NCI-H460 (cell line): Measurements from ENCODE around the gene LRRC23. TPM values are rescaled to one million over a fixed set of nuclear protein-coding genes. Genes with fewer than 3 reads are reported as not detected.
A peak's percentile ranks its signal among the peaks of the same experiment; 100 is the strongest.

Source experiments
- DNase-seq: peaks from one replicate; pipeline ENCODE4 v3.0.0-alpha.2; 2016; ENCODE audit warnings: low read depth; ENCODE audit errors: extremely low read depth
- total RNA-seq: library from RNA; depleted of rRNA; stranded (reverse); fragments of >200 nt; shearing (Covaris generic); gene quantifications from 2 replicates; pipeline ENCODE4 v1.2.3, GENCODE V29; 2014

Gene LRRC23
- total RNA-seq, 1 experiment from 2014 or later, result 12.7 TPM

GRCh38 chr12:6941782-6942181, 37.2 kb downstream of the LRRC23 start:
- no peak for DNase-seq

GRCh38 chr12:6942331-6942665, 37.7 kb downstream of the LRRC23 start:
- DNase-seq, result no peak

DNA sequence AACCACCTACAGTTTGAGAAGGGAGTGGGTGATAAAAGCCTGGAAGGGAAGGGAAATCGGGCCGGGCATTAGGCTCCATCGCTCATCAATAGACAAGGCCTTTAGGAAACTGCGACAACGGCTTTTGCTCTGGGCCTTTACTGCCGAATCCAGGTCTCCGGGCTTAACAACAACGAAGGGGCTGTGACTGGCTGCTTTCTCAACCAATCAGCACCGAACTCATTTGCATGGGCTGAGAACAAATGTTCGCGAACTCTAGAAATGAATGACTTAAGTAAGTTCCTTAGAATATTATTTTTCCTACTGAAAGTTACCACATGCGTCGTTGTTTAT, 38.7 kb downstream of the LRRC23 start:
- DNase-seq, result peak; percentile 85

DNA sequence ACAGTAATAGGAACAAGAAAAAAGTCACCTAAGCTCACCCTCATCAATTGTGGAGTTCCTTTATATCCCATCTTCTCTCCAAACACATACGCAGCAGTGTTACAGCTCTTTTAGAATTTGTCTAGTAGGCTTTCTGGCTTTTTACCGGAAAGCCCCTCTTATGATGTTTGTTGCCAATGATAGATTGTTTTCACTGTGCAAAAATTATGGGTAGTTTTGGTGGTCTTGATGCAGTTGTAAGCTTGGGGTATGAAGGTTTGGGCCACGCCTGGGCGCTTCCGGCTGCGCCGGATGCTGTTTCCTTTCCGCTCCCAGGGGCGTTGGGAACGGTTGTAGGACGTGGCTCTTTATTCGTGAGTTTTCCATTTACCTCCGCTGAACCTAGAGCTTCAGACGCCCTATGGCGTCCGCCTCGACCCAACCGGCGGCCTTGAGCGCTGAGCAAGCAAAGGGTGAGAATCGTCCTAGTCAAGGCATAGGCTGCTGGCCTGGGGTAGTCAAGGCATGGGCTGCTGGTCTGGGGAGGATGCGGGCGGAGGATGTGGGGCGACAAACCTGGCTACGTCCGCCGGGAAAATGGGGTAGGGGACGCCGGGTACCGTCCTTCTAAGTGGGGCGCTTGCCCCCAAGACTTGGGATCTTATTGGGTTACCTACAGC, 39.2 kb downstream of the LRRC23 start, which contains the start of the genes C12orf57 and RNU7-1:
TSS of gene C12orf57 (plus strand) at position 301 of the 659 bp plus-strand sequence. CDS start at position 401, 100 bp downstream.
TSS of gene RNU7-1 (plus strand) at position 95 of the 659 bp plus-strand sequence.
- DNase-seq, result peak; percentile 89

DNA sequence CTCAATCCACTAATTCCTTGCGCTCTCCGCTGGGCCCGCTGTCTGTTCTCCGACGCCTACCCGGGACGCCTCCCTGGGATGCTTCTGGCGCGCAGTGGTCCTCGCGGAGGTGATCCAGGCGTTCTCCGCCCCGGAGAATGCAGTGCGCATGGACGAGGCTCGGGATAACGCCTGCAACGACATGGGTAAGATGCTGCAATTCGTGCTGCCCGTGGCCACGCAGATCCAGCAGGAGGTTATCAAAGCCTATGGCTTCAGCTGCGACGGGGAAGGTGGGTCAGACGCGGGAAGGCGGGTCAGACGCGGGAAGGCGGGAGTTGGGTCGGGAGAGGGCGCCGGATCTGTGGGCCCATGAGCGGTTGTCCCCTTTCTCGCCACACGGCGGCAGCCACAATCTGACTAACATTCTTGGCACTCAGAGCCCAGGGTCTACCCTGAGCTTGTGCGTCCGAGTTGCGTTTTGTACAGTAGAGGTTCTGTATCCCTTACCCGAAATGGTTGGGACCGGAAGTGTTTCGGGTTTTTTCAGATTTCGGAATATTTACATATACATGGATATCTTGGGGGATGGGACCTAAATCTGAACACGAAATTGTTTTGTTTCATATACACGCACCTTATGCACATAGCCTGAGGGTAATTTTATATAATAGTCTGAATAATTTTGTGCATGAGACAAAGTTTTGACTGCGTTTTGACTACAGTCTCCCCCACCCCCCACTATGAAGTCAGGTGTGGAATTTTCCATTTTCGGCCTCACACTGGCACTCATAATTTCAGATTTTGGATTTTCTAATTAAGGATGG, 40.0 kb downstream of the LRRC23 start:
- DNase-seq, result peak; percentile 88

- no peak for DNase-seq
Measured at GRCh38 chr12:6945613-6946012, 41.0 kb downstream of the LRRC23 start.

DNA sequence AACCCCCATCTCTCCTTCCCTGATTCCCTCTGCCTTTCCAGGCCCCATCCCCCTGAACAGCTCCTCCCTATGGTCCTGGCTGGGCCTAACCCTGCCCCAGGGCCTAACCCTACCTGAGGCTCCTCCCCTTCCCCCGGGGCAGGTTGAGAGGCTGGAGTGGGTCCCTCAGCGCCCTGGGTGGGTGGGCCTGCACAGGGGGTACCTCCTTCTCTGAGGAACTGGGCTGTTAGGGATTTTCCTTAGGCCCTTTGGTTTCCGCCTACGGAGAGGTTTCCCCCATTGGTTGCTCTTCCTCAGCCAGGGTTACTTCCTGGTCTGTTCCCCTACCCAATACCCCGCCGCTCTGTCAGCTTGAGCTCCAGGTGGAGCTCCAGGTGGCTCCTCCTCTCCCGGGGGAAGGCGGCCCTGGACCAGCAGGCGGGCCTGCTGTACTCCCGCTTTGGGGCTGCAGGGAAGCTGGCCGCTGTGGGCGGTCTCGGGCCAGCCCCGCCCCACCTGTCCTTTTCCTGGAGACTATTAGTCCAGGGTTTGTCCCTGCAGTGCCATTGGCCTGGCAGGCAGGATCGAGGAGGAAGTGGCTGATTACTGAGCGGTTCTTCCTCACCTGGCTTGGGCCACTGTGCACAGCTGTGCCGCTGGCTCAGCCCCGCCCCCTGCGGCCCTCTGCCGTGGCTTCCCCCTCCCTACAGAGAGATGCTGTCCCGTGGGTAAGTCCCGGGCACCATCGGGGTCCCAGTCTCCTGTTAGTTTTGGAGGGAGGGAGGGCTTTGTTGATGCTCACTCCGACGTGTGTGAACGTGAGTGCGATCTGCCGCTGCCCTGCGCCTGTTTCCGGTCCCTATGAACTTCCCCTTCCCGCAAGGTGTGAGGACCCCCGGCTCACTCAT, 41.7 kb downstream of the LRRC23 start:
- peak; percentile 55 for DNase-seq

GRCh38 chr12:6946920-6947374, 42.3 kb downstream of the LRRC23 start:
- no peak for DNase-seq

DNA sequence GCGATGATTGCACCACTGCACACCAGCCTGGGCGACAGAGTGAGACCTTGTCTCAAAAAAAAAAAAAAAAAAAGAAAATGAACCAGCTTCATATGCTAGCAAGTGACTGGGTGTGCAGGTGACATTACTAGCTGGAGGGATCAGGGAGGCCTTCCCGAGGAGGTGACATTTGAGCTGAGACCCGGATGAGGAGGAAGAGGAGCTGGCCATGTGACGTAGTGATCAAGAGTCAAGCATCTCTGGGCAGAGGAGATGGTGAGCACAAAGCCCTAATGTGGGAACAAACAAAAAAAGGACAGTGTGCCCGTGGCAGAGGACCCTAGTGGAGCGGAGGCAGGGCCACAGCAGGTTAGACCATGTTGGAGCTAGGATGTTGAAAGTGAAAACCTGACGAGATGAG, 43.0 kb downstream of the LRRC23 start:
- DNase-seq, result no peak

GRCh38 chr12:6948873-6949594, 44.4 kb downstream of the LRRC23 start:
- no peak for DNase-seq

GRCh38 chr12:6950401-6950801, 45.8 kb downstream of the LRRC23 start:
- no peak for DNase-seq

DNA sequence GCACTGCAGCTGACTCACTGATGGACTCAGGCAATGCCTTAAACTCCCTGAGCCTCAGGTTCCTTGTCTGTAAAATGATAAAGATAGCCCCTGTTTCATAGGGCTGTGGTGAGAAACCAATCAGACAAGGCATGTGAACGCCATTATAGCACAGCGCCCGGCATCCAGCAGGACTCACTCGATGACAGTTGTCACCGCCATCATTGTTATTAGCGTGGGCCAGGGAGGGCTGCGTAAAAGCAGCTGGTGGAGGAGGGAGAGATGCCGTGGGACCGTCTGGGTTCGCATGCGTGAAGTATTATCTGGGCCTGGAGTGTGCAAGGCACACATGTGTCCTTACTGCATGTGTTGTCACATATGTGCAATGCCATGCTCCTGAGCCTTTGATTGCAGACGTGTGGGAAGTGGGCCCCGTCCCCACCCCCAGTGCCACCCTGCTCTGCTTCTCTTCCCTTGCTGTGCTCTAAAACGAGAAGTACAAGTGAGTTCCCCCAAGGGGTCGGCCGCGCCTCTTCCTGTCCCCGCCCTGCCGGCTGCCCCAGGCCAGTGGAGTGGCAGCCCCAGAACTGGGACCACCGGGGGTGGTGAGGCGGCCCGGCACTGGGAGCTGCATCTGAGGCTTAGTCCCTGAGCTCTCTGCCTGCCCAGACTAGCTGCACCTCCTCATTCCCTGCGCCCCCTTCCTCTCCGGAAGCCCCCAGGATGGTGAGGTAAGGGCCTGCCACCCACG, 46.4 kb downstream of the LRRC23 start, which contains the start of gene PTPN6:
TSS of gene PTPN6 (plus strand) at position 546 of the 730 bp plus-strand sequence. CDS start at position 703, 157 bp downstream.
- no peak for DNase-seq

- DNase-seq, result no peak
Measured at GRCh38 chr12:6951551-6952120, 47.0 kb downstream of the LRRC23 start.

DNA sequence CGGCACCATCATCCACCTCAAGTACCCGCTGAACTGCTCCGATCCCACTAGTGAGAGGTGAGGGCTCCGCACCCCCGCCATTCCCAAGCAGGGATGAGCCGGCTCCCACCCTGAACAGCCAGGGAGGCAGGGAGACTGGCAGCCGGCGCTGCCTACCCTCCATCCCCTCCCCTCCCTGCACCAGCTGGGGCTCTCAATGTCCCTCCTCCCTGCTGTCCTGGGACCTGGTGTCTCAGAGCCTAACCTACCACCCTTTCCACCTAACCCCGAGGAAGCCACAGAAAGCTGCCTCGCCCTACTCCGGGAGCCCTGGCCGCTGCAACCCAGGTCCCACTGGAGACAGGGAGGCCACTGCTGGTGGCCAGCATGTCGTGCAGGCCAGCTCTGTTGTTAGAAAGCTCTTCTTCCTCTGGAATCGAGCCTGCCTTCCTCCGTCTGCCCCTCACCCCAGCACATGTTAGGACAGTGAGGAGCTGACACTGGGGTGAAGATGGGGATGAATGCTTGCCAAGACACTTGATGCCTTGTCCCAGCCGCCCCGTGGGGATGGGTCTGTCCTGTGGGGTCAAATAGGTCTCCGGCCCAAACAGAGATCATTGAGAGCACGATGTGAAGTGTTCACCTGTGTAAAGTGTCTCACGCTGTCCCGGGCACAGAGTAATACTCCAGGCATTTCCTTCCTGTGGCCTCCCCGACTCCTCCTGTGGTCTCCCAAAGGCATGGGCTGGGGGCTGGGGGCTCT, 47.7 kb downstream of the LRRC23 start:
- no peak for DNase-seq

DNA sequence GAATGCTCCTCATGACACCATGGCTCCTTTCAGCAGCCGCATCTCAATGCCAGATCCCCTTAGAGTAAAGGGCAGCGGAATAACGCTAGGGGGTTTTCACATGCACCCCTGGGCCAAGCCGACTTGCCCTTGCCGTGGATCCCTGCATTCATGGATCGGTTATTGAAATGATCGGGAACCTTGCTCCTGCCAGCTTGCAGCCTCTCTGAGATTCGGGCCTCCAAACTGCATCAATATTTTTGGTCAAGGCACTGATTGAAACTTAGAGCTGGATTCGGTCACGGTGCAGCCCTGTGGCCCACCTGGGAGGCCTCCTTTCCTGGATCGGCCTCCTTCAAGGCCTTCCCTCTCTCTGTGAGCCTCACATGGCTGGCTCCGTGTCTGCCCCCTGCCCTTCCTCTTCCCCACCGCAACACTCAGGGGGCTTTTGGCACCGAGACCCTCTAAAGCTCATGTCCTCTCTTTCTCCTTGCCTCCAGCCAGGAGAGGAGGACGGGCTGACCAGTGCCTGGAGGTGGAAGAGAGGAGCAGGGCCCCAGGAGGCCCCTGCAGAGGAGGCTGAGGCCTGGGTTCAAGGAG, 48.3 kb downstream of the LRRC23 start:
- DNase-seq, result no peak

DNA sequence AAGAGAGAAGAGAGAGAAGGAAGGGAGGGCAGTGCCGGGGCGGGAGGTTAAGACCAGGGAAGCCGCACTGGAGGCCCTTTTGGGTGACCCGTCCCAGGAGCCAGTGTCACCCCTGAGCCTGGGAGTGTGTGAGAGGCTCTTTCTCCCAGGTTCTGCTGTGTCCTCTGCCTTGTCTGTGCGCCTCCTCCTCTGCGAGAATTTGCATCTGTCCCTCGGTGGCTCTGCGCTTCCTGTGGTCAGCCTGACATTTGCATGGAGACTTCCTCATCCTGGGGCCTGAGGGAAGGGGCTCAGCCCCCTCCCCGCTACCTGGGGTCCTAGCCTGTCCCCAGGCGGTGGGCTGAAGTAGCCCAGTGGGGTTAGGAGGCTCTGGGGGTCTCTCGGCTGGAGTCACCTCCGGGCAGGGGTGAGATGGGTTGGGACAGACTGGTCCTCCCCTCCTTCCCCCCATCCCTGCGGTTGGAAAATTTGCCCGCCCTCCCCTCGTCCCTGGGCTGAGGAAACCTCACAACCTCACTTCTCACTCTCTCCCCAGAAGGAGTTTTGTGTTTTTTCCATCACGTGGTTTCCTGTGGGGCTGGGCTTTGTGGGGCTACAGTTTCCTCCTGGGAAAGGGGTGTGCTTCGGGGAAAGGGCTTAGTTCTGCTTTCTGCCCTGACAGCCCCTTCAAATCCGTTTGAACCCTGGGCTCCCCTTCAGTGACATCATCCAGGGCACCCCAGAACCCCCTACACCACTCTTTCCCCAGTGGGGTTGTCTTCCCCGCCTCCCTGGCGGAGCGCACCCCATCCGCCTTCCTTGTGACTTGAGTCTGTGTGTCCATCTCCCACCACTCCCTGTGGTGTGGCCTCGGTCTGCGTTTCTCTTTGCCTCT, 49.1 kb downstream of the LRRC23 start:
- DNase-seq, result no peak
